ENCODE data around the gene POU5F1.
"Not testable (repeated sequence)": the region's sequence is repeated elsewhere in the genome, so short reads cannot be mapped to it uniquely, and the experiment has no call there.

- TF ChIP-seq CTCF (IDR thresholded peaks at IDR 0.05; ENCODE audit: borderline replicate concordance, extremely low read depth, low read length, poor library complexity, severe bottlenecking); EZH2 (IDR thresholded peaks at IDR 0.05; ENCODE audit: borderline replicate concordance, low read depth, low read length, severe bottlenecking): not testable (repeated sequence)
Observed at GRCh38 chr6:31164475-31165063, 5.9 kb downstream of the POU5F1 start.

Data from DND-41 (cell line).